Suprapubic skin (tissue), 4 donors: ENCODE data around the gene LAMB4.

Source experiments
- CTCF ChIP-seq, 2 donors: fragments of 200-600 bp in 1 of 2; fragments of 450-650 bp in 1 of 2; sonication (generic) in 1 of 2; IDR thresholded peaks; one replicate each; pipeline ENCODE4 v1.5.1; 2016 to 2019; ENCODE audit warnings: antibody characterized with exemption in 2 of 2, mild to moderate bottlenecking in 1 of 2, moderate library complexity in 1 of 2
- POLR2A ChIP-seq, 2 donors: fragments of 450-650 bp; IDR thresholded peaks; one replicate each; pipeline ENCODE4 v1.6.1; 2017; ENCODE audit warnings: antibody characterized with exemption in 2 of 2, mild to moderate bottlenecking in 2 of 2, moderate library complexity in 2 of 2
- POLR2AphosphoS5 ChIP-seq, 3 donors: sonication (generic); formaldehyde crosslinking; IDR thresholded peaks; one replicate each; pipeline ENCODE4 v1.6.1; 2017; ENCODE audit warnings: antibody characterized with exemption in 3 of 3

- TF ChIP-seq POLR2A (IDR thresholded peaks at IDR 0.05), result no peak
- TF ChIP-seq POLR2AphosphoS5 (IDR thresholded peaks at IDR 0.05), result no peak
- TF ChIP-seq CTCF (IDR thresholded peaks at IDR 0.05), result no peak
Measured at GRCh38 chr7:108093851-108094331, 36.3 kb downstream of the LAMB4 start.
